Right atrium auricular region (tissue), 2 donors: Measurements from ENCODE around the gene LMF1. TPM values are rescaled to one million over a fixed set of nuclear protein-coding genes. Genes with fewer than 3 reads are reported as not detected.

Experiments used
- DNase-seq: peaks from one replicate; pipeline ENCODE4 v3.0.0-alpha.2; 2019; ENCODE audit warnings: low spot score
- H3K27ac ChIP-seq, 2 donors: fragments of 200-600 bp; sonication (generic); 1 replicate in 1 of 2; 2 replicates in 1 of 2; pipeline ENCODE4 v1.5.1; 2016 to 2019
- H3K27me3 ChIP-seq, 2 donors: fragments of 200-600 bp; sonication (generic); one replicate each; pipeline versions ENCODE4 v1.5.1 to v1.6.0; 2017 to 2019
- H3K36me3 ChIP-seq: fragments of 200-600 bp; sonication (generic); one replicate; pipeline ENCODE4 v1.5.1; 2016
- H3K4me1 ChIP-seq, 2 donors: fragments of 200-600 bp; sonication (generic); one replicate each; pipeline versions ENCODE4 v1.5.1 to v1.6.0; 2017 to 2019
- H3K4me3 ChIP-seq, 2 donors: fragments of 200-600 bp; sonication (generic); 1 replicate in 1 of 2; 2 replicates in 1 of 2; pipeline ENCODE4 v1.5.1; 2017 to 2019; ENCODE audit warnings: mild to moderate bottlenecking in 1 of 2, moderate library complexity in 1 of 2
- H3K9me3 ChIP-seq, 2 donors: fragments of 200-600 bp; sonication (generic); one replicate each; pipeline ENCODE4 v1.5.1; 2019
- total RNA-seq, 2 donors: library from RNA; depleted of rRNA; stranded (reverse); fragments of >200 nt; gene quantifications; one replicate each; pipeline ENCODE4 v1.1.0, GENCODE V29; 2016
- TF ChIP-seq, protein P1 (sequence below), 2 donors: fragments of 200-600 bp; sonication (generic); IDR thresholded peaks; one replicate each; pipeline ENCODE4 v1.5.1; 2019; ENCODE audit warnings: antibody characterized with exemption in 2 of 2

Gene LMF1
- total RNA-seq, 2 donors from 2014 or later: 11.9 to 14.1 TPM

DNA sequence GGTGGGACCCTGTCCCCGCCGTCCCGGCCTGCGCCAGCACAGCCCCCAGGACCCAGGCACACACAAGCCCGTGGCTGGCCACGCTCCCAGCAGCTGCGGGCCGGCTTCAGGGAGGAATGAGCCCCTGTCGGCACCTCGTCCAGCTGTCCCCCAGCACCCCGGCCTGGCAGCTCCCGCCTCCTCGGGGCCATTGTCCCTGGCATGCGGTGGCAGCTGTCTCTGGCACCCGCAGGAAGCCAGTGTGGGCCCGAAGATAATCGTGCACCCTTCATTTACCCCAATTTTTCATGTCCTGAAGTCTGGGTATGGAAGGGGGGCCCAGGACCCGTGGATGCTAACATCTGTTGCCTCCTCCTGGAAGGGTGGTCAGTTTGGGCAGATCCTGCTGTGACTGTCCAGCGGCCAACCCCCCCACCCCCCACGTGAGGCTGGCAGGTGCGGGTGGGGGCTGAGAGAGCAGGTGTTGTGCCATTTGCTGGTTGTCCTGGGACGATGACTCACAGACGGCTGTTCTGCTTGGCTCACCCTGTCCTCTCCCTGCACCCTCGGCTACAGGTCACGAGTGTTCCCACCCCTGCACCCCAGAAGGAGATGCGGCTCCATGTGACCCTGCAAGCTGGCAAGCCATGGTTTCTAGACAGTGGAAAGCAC lies 4.0 kb upstream of the LMF1 start:
- TF ChIP-seq, protein P1, sequence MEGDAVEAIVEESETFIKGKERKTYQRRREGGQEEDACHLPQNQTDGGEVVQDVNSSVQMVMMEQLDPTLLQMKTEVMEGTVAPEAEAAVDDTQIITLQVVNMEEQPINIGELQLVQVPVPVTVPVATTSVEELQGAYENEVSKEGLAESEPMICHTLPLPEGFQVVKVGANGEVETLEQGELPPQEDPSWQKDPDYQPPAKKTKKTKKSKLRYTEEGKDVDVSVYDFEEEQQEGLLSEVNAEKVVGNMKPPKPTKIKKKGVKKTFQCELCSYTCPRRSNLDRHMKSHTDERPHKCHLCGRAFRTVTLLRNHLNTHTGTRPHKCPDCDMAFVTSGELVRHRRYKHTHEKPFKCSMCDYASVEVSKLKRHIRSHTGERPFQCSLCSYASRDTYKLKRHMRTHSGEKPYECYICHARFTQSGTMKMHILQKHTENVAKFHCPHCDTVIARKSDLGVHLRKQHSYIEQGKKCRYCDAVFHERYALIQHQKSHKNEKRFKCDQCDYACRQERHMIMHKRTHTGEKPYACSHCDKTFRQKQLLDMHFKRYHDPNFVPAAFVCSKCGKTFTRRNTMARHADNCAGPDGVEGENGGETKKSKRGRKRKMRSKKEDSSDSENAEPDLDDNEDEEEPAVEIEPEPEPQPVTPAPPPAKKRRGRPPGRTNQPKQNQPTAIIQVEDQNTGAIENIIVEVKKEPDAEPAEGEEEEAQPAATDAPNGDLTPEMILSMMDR (IDR thresholded peaks at IDR 0.05): no peak
- Histone ChIP-seq H3K4me3 (no peak overlapping the region), H3K4me1 (peaks cover 0 to 22% of the 10 kb centered on the region in 2 donors), H3K27ac (no peak overlapping the region), H3K27me3 (no peaks in the 10 kb centered on the region), H3K9me3 (no peaks in the 10 kb centered on the region), H3K36me3 (no peaks in the 10 kb centered on the region)
- no peak for DNase-seq

DNA sequence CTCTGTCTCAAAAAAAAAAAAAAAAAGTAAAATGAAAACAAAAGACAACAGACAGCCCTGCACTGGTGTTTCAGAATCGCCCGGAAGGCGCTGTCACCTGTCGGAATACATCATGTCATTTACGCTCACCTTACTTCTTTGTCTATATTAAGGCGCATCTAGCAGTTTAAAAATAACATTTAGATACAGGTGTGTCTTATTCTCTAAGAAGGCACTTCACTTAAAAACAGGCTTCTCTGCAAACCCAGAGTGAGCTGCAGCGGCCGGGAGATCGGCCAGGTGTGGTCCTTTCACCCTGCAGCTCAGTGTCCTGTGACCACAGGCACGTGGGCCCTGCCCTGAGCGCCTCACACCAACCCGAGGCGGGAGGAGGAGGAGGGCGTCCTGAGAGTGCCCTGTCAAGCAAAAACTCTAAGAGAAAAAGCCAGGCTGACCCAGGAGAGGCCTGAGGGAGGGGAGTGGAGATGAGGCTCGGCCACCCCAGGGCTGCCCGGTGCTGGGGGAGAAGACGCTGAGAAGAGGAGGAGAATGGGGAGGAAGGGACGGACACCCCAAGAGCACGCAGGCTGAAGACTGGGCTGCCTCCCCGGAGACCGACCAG lies 3.3 kb upstream of the LMF1 start:
- Histone ChIP-seq H3K36me3 (no peaks in the 10 kb centered on the region), H3K27ac (no peak overlapping the region), H3K27me3 (no peaks in the 10 kb centered on the region), H3K4me3 (no peak overlapping the region), H3K9me3 (no peaks in the 10 kb centered on the region), H3K4me1 (peaks cover 0 to 24% of the 10 kb centered on the region in 2 donors)
- no peak for DNase-seq
- TF ChIP-seq, protein P1 (IDR thresholded peaks at IDR 0.05): no peak

DNA sequence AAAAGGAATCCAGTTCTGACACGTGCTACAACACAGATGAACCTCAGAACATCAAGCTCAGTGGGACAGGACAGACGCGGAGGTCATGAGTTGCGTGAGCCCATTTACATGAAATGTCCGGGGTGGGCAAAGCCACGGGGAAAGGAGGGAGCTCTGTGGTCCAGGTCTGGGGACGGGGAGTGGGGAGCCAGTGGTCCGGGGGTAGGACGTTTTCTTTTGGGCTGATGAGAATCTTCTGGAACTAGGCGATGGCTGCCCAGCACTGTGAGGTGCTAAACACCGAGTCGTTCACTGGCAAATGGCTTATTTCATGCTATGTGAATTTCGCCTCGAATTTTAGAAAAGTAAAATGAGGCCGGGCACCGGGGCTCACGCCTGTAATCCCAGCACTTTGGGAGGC lies 2.6 kb upstream of the LMF1 start:
- DNase-seq: no peak
- TF ChIP-seq, protein P1 (IDR thresholded peaks at IDR 0.05): no peak
- no peak overlapping the region for H3K4me3 ChIP-seq
- peaks cover 0 to 24% of the 10 kb centered on the region in 2 donors for H3K4me1 ChIP-seq
- no peak overlapping the region for H3K27ac ChIP-seq
- H3K9me3 ChIP-seq: no peaks in the 10 kb centered on the region
- no peaks in the 10 kb centered on the region for H3K27me3 ChIP-seq
- H3K36me3 ChIP-seq: no peaks in the 10 kb centered on the region

DNA sequence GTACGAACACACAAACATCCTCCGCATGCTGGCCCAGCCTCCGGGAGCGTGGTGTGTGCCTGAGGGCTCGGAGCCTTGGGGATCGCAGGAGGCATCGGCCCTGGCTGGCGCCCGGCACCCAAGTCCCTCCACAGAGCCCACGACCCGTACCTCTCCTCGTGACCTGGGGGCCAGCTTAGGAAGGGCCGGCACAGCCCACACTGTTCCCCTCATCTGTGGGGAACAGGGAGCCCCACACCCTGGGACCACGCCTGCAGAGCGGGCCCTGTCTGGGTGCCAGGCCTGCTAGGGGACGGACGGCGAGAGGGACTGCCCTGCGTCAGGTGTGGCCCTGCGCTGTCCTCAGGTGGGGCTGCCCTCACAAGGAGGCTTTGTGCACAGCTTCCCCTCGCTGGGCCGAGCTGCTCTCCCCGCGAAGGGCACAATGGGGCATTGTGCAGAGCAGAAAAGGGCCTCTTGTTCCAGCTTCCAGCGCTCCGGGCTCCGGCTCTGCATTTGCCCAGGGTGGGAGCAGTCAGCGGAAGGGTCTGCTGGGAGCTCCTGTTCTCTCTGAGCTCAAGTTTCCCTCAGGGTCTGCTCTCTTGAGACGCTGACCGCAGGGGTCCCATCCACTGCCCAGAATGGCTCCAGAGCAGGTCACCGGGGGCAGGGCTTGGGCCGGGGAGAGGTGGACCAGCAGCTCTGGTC lies 1.7 kb upstream of the LMF1 start:
- Histone ChIP-seq H3K36me3 (peaks cover 5% of the 10 kb centered on the region), H3K4me3 (no peak overlapping the region), H3K9me3 (no peaks in the 10 kb centered on the region), H3K27ac (no peak overlapping the region), H3K4me1 (peaks cover 0 to 24% of the 10 kb centered on the region in 2 donors), H3K27me3 (no peaks in the 10 kb centered on the region)
- DNase-seq: no peak
- TF ChIP-seq, protein P1 (IDR thresholded peaks at IDR 0.05): no peak

DNA sequence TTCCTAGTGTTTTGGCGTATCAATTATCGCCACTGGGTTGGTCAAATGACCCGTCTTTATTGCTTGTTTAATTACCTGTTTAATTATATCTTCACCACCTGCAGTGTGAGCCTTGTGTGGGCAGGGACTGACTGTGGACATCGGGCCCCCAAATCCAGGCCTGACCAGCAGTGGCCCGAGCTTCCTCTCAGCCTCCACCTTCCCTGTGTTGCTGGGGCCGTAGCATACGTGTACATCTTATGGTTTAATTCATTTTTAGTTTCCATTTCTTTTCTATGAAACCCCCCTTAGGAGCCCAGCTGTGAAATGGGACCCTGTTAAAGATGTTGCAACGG lies 1.2 kb upstream of the LMF1 start:
- no peak overlapping the region for H3K4me3 ChIP-seq
- no peak for DNase-seq
- TF ChIP-seq, protein P1 (IDR thresholded peaks at IDR 0.05): no peak
- peaks cover 0 to 24% of the 10 kb centered on the region in 2 donors for H3K4me1 ChIP-seq
- no peaks in the 10 kb centered on the region for H3K9me3 ChIP-seq
- no peak overlapping the region for H3K27ac ChIP-seq
- no peaks in the 10 kb centered on the region for H3K27me3 ChIP-seq
- H3K36me3 ChIP-seq: peaks cover 8% of the 10 kb centered on the region
